HG03460 (cell line): ENCODE results near the gene GRIA4.
"Not testable (repeated sequence)": the region's sequence is repeated elsewhere in the genome, so short reads cannot be mapped to it uniquely, and the experiment has no call there.

ENCODE experiments used
- ATAC-seq: cut with Tn5 transposase; IDR thresholded peaks from one replicate; pipeline ENCODE4 v1.9.1; 2021; ENCODE audit not compliant: unreplicated experiment

Gene GRIA4

DNA sequence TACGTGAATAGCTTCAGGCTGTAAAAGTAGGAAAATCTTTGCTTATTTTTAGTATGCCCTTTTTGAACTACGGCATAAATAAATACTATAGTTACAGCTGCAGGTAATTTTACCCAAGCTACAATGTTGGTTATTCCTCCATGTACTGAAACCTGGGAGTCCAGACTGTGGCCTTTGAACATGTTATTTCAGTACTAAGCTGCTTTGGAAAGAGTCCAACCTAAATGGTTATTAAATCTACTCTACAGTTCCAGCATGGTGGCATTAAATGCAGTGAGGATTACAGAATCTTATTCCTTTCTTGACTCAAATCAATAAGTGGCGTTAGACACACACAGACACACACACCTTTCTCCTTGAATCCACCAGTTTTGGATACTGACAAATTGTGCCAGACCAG lies 247.1 kb downstream of the GRIA4 start:
- no peak for ATAC-seq

DNA sequence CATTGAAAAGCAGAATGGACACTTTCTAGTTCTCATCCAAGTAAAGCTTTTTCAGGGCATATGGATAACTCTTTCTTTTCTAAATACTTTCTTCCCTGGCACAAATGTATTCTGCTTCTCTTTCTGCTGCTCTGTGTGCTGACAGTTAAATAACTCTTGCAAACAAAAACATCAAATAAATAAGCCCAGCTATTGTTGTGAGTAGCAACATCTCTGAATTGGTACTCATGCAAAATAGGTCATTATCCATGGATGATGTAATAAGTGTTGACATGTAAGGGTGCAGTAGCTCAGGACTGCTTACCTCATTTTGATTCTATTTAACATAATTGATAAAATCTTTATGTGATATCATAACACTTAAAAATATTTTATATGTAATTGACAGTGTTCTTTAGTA lies 247.9 kb downstream of the GRIA4 start:
- ATAC-seq: no peak

DNA sequence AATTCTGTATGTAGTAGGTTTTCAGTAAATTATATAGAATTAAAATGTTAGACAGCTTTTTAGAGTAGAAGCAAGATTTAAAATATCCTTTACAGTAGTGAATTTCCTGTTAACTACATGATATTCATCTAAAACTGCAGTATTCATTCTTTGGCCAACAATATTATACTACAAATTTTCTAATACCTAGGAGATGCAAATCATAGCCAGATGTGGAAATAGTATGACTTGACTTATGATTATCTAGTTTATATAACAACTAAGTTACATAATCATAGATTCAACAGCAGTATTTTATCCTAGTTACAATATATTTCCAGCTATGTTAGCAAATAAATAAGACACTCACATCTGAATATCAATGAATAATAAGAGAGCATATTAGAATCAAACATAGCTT lies 249.0 kb downstream of the GRIA4 start:
- no peak for ATAC-seq

GRCh38 chr11:105860105-105860504 lies 250.2 kb downstream of the GRIA4 start:
- ATAC-seq: no peak

DNA sequence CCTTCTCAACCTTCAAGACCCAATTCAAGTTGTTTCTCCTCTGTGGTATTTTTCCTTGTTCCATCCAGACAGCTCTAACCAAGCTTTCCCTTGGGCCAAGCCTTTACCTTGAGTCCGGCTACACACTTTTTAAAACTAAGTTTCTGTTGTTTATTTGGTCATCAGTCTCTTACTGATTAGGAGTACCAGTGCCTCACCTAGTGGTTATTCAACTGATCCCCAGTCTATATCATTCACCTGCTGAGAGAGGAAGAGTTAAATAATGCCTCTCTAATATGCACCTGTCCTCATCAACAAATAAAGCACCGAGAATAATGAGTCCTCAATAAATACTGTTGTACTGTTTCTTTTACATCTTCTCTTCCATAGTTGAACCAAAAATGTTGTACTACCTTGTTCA lies 251.4 kb downstream of the GRIA4 start:
- no peak for ATAC-seq

GRCh38 chr11:105862736-105863367 lies 253.0 kb downstream of the GRIA4 start:
- peak; percentile 62 for ATAC-seq

DNA sequence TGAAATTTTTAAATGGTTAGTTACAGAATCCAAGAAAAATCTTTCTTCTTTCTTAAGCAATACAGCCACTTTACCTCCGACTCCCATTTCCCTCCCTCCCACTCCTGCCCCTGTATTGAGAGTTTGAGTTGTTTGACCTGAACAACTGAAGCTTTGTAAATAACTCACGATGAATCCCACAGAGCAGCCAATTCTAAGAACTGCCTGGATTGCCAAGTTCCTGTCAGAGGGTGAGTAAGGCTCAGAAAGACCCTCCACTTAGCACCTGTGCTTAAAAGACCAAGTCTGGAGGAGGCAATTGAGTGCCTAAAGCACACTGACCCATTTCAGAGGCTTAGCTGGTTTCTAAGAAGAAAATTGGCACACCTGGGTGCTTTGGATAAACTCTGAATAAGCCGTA lies 253.7 kb downstream of the GRIA4 start:
- ATAC-seq: no peak

- no peak for ATAC-seq
Measured at GRCh38 chr11:105867742-105868141, 257.9 kb downstream of the GRIA4 start.

- no peak for ATAC-seq
Measured at GRCh38 chr11:105868762-105869285, 259.0 kb downstream of the GRIA4 start.

GRCh38 chr11:105870516-105871113 lies 260.7 kb downstream of the GRIA4 start:
- ATAC-seq: no peak

DNA sequence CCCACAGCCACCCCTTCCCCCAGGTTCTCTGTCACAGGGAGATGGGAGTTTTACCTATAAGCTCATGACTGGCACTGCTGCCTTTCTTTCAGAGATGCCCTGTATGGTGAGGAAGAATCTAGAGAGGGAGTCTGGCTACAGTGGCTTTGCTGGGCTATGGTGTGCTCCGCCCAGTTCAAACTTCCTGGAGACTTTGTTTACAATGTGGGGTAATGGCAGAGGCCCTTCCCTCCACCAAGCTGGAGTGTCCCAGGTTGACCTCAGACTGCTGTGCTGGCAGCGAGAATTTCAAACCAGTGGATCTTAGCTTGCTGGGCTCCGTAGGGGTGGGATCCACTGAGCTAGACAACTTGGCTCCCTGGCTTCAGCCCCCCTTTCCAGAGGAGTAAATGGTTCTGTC lies 268.6 kb downstream of the GRIA4 start:
- ATAC-seq: no peak

DNA sequence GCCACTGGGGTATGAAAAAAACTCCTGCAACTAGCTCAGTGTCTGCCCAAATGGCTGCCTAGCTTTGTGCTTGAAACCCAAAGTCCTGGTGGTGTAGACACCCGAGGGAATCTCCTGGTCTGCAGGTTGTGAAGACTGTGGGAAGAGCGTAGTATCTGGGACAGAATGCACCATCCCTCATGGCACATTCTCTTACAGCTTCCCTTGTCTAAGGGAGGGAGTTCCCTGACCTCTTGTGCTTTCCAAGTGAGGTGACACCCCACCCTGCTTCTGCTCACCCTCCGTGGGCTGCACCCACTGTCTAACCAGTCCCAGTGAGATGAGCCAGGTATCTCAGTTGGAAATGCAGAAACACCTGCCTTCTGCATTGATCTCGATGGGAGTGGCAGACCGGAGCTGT lies 269.1 kb downstream of the GRIA4 start:
- ATAC-seq: not testable (repeated sequence)

- no peak for ATAC-seq
Measured at GRCh38 chr11:105881027-105881426, 271.2 kb downstream of the GRIA4 start.

GRCh38 chr11:105884436-105884835 lies 274.6 kb downstream of the GRIA4 start:
- no peak for ATAC-seq

DNA sequence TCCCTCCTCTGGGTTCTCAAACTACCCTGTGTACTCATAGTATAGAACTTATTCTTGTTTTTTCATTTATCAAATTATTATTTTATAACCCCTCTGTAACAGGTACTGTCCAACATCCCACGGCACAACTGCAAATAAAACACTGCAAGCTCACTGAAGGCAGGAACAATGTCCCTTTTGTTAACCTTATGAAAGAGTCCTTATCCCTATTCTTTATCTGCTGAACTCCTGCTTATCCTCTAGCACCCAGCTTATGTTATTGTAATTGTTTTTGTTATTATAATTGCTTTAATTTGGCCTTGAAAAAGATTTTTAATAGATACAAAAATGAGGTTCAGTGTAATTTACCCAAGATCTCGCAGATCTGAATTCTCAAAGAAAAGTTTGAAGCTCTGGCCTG lies 281.8 kb downstream of the GRIA4 start:
- no peak for ATAC-seq

DNA sequence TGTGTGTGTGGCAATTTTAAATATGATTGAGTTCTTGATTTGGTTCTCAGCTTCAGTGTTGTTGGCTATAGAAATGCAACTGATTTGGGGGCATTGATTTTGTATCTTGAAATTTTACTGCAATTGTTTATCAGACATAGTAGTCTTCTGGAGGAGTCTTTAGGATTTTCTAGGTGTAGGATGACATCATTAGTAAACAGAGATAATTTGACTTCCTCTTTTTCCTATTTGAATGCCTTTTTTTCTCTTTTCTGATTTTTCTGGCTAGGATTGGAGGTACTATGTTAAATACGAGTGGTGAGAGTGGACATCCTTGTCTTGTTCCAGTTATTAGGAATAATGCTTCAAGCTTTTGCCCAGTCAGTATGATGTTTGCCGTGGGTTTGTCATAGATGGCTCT lies 287.3 kb downstream of the GRIA4 start:
- ATAC-seq: no peak

GRCh38 chr11:105899772-105900171 lies 289.9 kb downstream of the GRIA4 start:
- ATAC-seq: no peak

GRCh38 chr11:105900515-105901035 lies 290.7 kb downstream of the GRIA4 start:
- no peak for ATAC-seq

- ATAC-seq: no peak
Measured at GRCh38 chr11:105903113-105903512, 293.2 kb downstream of the GRIA4 start.

GRCh38 chr11:105906517-105906916 lies 296.6 kb downstream of the GRIA4 start:
- no peak for ATAC-seq

- ATAC-seq: no peak
Measured at GRCh38 chr11:105907319-105907718, 297.4 kb downstream of the GRIA4 start.

DNA sequence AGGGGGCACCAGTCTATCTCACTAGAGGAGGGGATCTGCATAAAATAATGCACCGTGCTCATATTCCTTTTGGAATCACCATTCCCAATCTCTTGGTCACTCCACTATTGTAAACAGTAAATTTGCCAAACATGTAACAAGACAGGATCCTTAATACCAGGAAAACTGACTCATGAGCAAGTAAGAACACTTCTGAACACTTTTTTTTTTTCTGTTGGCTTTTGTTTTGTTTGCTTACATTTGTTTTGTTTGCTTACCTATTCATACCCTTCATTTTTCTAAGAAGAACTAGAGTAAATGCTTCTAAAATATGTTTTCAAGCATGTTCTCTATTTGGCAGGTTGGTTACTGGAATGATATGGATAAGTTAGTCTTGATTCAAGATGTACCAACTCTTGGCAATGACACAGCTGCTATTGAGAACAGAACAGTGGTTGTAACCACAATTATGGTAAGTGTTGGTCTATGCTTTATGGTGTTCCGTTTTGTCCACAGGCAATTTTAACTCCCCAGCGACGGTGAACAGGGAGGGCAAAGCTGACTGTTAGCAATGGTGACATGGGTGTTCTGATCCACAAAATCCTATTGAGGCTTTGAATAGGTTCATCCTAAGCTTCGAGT lies 300.3 kb downstream of the GRIA4 start:
- ATAC-seq: no peak
